Retinal pigment epithelial cell (primary cell): Measurements from ENCODE around the gene ZNF436.
A peak's percentile ranks its signal among the peaks of the same experiment; 100 is the strongest.

Experiments used
- DNase-seq: peaks from one replicate; pipeline ENCODE4 v3.0.0-alpha.2; 2010; ENCODE audit warnings: low read depth
- H3K4me3 ChIP-seq: 2 replicates; pipeline ENCODE4 v1.5.1; 2011; ENCODE audit warnings: mild to moderate bottlenecking, low read length, control low read depth, moderate library complexity
- CTCF ChIP-seq: conservative IDR thresholded peaks from 2 replicates; pipeline ENCODE4 v1.5.1; 2011; ENCODE audit warnings: low read depth, low read length, control low read depth, inconsistent platforms

ZNF436 gene

GRCh38 chr1:23370709-23371584 lies 1.3 kb upstream of the ZNF436 start:
- no peak for DNase-seq
- peak; percentile 23 for TF ChIP-seq CTCF
- peak overlapping the region; percentile 5 for H3K4me3 ChIP-seq

DNA sequence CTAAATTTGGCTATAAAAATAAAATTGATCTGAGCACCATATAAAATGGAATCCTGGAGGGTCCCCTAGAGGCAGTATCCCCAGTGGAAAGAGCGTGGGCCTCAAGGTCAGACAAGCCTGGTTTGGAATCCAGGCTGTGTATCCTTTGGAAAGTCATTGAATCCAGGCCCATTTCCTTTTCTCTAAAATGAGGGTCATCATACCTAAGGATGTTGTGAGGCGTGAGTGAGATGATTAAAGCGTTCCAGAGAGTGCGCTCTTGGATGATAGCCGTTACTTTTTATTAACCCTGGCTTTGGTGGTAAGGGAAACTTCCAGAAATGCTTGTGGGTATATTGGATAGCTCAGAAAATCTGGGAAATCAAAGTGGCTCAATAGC lies 683 bp upstream of the ZNF436 start:
- DNase-seq, result no peak
- H3K4me3 ChIP-seq, result peak overlapping the region; percentile 100

DNA sequence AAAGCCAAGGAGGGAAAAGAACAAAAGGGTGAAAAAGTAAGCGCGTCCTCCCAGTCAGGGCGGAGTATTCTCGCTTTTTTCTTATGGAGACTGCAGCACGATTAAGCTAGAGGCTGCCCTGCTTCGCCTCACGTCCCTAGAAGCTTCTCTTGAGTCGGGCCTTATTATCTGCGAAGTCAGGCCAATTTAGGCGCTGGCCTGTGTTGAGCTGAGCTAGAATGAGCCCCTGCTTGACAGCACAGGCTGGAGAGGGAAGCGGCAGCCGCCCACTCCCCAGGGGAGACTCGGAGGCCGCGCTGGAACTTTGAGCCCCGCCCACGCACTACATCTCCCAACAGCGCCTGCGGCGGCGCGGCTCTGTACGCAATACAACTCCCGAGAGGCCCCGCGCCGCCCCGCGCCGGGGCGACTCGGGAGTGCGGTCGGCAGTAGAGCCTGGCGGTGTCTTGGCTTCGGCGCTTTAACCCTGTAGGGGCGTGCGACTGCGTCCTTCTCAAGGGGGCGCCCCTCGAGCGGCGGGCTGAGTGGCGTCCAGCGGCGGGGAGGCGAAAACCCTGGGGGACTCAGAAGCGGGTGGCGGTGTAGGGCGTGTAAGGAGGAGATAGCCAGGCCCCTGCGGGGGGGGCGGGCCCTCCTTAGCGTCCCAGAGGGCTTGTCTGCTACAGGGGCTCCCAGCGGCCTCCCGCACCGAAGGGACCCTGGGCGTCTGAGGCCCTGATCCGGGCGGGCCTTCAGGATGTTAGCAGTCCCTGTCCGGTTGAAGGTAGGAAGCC lies 888 bp downstream of the ZNF436 start:
- peak; percentile 25 for TF ChIP-seq CTCF
- DNase-seq, result peak; percentile 74
- H3K4me3 ChIP-seq, result peak overlapping the region; percentile 100

More for the DNA sequence above, 683 bp upstream of the ZNF436 start:
- TF ChIP-seq CTCF, result no peak

DNA sequence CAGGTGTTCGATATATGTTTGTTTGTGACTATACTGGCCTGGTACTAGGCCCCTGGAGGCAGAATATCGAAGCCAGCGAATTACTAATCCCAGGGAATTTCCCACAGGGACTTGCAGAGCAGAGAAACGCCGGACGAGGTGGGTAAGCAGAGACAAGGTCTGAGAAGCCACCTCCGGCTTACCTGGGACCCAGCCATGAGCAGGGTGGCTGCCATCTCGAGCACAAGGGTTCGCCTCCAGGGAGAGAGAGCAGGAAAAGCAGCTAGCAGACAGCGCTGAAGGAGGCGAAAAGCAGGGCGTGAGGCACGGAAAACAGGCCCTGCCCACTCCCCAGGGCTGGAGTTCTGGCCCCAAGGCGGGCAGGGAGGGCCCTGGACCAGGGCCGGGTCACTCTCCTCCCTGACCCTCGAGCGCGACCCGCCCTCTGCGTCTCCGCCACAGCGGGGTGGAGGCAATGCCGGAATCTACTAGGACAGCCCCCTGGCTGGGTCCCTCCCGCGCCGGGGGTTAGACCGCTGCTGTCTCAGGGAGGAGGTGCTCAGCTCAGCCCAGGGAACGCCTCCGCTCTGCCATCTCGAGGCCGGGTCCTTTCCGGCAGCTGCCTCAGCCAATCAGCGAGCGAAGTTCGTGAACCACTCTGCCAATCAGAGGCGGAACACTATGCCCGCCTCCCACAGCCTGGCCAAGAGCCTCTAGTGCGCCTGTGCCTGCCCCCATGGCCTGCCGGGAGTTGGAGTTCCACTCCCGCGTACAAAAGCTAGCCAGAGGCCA lies 1.7 kb downstream of the ZNF436 start:
- peak; percentile 96 for DNase-seq
- TF ChIP-seq CTCF, result no peak
- H3K4me3 ChIP-seq, result peak overlapping the region; percentile 100

DNA sequence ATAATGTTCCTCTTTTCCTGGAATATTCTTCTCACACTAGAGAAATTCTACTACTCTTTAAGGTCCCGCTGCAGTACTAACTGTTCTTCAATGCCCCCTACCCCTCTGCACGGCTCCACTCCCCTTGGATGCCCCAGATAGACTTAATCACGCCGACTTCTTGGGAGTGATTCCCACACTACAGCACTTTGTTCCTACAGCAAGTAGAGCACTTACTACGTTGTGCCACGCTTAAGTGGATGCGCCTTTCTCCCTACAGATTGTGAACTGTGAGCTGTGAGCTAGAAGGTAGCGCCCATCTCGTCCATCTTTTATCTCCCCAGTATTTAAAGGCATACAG lies 2.2 kb downstream of the ZNF436 start:
- no peak for TF ChIP-seq CTCF
- peak overlapping the region; percentile 100 for H3K4me3 ChIP-seq
- no peak for DNase-seq

GRCh38 chr1:23366598-23366997 lies 3.0 kb downstream of the ZNF436 start:
- H3K4me3 ChIP-seq, result no peak overlapping the region
- DNase-seq, result no peak
- TF ChIP-seq CTCF, result no peak
